GM19035 (cell line): ENCODE measurements around the gene EPGN.
A peak's percentile ranks its signal among the peaks of the same experiment; 100 is the strongest.

Experiments
- ATAC-seq: cut with Tn5 transposase; IDR thresholded peaks from one replicate; pipeline ENCODE4 v1.9.1; 2021; ENCODE audit not compliant: unreplicated experiment

Gene EPGN

DNA sequence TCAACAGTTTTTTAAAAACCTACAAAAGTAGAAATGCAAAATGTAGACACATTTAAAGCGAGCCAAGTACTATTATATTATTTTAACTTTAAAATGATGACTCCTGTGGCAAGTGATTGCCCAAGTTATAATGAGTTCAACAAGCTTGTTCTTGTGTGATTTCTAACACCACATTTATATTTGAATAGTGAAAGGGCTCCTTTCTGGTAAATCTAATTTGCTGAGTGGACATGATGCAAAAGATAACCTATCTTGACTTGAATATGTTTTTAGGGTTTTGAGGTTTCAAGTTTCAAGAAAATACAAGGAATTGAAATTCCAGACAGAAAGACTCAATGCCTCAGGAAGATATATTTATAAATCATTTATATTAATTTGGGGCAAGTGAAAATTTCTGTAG, 1.1 kb upstream of the EPGN start:
- ATAC-seq: no peak

DNA sequence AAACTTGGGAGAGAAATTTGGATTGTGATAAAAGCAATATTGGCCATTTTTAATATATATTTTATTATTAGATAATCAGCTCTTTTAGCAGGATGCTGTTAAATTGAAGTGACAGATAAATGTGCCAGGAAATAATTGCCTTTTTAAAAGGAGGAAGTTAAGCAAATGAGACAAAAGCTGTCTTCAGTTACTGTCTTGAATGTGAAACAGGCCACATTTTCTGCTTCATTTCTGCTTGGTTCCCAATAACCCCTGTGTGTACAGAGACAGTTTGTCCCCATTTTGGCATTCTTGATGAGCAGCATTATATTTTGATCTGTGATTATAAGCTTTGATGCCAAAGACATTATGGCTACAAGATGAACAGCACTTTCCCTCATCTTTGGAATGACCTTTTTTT, 953 bp downstream of the EPGN start:
- no peak for ATAC-seq

- ATAC-seq: peak; percentile 78
Observed at GRCh38 chr4:74311696-74312313, 3.5 kb downstream of the EPGN start.

DNA sequence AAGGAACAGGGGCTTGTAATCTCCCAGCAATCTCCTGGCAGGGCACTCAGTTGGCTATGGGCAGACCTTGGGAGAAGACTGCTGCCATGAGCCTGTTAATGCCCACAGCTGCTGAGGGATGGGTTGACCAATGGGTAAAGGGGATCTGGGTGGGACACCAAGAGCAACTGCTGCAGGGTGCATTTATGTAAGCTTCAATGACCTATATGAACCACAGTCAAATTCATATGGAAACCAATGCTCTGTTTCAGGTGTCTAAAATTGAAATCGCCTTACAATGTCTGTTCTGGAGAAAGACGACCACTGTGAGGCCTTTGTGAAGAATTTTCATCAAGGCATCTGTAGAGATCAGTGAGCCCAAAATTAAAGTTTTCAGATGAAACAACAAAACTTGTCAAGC, 6.1 kb downstream of the EPGN start:
- ATAC-seq: no peak

DNA sequence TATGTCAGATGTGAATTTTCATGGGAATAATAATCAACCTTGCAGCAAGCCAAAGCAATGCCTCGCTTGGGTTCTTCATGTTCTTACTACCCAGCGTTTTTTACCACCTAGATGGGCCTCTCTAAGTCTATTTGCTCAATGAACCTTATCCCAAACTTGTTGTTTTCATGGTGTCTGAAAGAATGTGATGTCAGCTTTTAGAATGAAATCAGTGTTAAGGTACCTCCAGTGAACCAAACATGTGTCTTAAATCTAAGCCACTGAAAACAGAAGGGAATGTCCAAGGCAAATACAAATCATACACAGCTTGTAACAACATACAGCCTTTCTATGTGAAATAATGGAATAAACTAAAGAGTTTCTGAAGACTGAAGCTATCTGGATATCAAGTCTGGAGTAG, 6.7 kb downstream of the EPGN start:
- no peak for ATAC-seq

DNA sequence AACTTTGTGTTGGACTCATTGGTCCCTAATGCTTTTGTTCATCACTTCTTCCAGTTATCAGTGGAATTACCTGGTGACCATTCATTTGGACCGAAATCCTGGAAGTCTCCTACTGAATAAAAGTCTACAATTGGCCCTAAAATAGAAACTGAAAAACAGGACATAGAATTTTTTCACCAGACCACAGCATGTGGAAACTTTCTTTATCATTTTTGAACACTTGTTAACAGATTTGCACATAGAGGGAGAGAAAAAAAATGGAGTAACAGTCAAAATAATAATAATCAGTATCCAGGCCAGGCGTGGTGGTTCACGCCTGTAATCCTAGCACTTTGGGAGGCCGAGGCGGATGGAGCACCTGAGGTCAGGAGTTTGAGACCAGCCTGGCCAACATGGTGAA, 7.1 kb downstream of the EPGN start:
- no peak for ATAC-seq

GRCh38 chr4:74316397-74316796, 8.1 kb downstream of the EPGN start:
- ATAC-seq: no peak

DNA sequence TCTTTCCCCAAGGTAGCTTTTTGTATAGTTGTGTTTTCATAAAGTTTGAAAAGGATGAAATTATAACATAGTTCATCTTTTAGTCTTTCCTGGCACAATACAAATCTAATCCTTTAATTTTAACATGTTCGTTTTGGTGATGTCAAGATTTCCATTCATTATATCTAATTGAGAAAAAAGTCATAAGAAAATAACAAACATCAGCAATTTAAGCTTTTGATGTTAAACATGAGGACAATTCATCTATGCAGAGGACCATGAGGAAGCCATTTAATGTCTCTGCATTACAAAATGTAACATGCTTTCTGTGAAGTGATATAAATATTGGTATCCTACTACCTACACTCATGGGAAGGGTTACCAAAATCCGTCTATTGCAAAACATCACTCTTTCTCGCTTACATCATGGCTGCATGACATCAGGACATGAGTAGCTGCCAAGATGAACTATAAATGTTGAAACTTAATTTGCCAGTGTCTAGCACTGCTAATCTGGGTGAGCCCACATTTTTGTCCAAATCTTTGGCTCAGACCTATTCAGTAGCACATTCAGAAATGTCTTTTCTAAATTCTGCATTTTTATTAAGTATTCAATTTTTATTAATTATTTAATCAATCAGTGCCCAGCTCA, 9.5 kb downstream of the EPGN start:
- no peak for ATAC-seq

GRCh38 chr4:74318276-74318675, 10.0 kb downstream of the EPGN start:
- ATAC-seq: no peak

GRCh38 chr4:74319470-74319869, 11.2 kb downstream of the EPGN start:
- ATAC-seq: no peak

- ATAC-seq: peak; percentile 78
Observed at GRCh38 chr4:74320559-74321118, 12.4 kb downstream of the EPGN start.

- ATAC-seq: no peak
Observed at GRCh38 chr4:74322301-74322700, 14.0 kb downstream of the EPGN start.

DNA sequence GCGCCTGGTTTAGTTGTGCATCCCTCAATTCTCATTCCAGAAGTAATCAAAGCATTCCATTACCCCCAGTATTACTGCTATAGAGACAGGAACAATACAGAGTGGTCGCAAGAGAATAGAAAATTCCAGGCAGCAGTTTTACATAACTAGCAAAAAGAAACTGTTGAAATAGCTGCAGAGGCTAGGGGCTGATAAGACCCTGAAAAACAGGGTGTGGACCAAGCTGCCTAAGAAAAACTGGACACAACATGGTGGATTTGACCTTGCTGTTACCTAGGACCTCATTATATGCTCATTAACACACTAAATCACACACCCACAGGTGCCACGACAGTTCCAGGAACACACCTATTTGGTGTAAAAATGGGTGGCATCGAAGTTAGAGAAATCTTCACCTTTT, 15.4 kb downstream of the EPGN start:
- no peak for ATAC-seq

DNA sequence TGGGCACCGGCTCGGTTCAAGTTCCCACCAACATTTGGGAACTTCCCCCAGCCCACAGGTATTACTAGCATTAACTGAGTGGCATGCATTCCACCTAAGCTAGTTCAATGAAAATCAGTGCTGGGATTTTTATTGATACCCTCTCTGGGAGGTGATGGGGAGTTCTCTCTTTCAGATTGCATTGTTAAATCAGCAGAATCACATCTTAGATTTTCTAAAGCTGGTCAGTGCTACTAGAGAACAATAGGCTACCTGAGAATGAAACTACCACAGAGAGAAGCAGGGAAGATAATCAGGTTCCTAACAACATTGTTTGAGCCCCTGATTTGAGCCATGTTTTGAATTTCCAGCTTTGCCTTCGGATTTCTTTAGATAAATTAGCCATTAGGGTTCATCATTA, 16.0 kb downstream of the EPGN start:
- no peak for ATAC-seq

- no peak for ATAC-seq
Observed at GRCh38 chr4:74325886-74326285, 17.6 kb downstream of the EPGN start.

DNA sequence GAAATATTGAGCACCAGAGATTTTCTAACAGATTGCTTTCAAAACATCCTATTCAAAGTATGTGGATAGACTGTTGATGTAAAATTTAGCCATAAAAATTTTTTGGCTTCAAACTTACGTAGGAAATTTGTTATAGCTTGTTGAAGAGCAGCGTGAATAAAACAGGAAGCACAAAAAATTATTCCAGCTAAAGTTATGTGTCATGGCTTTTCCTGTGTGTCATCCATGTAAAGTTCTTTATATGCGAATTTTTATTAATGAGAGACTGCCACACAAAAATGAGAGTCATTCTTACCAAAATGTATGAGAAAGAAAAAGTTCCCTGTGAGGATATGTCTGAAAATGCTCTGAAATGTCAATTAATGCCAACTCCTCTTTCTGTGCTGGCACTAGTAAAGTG, 19.5 kb downstream of the EPGN start:
- ATAC-seq: no peak

DNA sequence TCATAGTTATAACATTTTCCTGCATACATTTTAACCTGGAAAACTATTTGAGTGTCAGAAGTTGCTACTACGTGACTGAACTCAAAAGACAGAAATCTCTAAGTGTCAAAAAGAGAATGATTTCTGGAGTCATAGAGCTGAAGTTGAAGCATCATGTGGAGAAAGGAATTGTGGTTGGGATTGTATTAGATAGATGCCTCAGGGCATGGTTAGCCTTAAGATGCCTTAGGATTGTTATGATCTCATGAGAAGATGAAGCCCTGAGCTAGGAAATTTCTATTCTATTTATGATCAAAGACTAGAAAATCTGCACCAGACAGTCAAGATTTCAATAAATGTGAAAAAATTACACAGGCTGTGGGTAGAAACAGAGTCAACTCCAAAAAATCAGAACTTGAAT, 20.2 kb downstream of the EPGN start:
- ATAC-seq: no peak

GRCh38 chr4:74329307-74329706, 21.0 kb downstream of the EPGN start:
- no peak for ATAC-seq

- ATAC-seq: no peak
Observed at GRCh38 chr4:74330295-74330750, 22.1 kb downstream of the EPGN start.

GRCh38 chr4:74331252-74331651, 23.0 kb downstream of the EPGN start:
- no peak for ATAC-seq

- ATAC-seq: no peak
Observed at GRCh38 chr4:74331944-74332343, 23.7 kb downstream of the EPGN start.

GRCh38 chr4:74334636-74335035, 26.4 kb downstream of the EPGN start:
- no peak for ATAC-seq
